Islet precursor cell (in vitro differentiated cells): ENCODE data around the gene CERS5.
"Not testable (repeated sequence)": the region's sequence is repeated elsewhere in the genome, so short reads cannot be mapped to it uniquely, and the experiment has no call there.

Source experiments
- DNase-seq: peaks from one replicate; pipeline ENCODE4 v3.0.0-alpha.2; 2018

Gene CERS5

DNA sequence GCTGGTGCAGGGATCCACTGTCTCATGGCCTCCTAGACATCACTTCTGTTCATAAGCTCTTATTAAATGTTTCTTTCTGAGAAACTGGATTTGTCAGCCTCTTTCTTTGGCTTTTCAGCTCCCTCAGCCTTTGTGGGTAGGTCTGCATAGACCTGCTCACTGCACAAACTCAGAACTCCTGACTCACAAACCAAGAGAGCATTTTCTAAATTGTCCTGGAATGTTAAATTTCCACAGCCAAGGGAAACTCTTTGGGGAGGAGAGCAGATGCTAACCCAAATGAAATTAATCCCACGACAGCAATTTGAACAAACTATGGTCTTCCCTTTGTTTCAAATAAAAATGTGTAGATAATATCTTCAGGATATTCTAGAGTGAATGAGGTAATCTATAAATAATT, 19.5 kb upstream of the CERS5 start:
- DNase-seq, result no peak

GRCh38 chr12:50185970-50186663, 18.9 kb upstream of the CERS5 start:
- no peak for DNase-seq

DNA sequence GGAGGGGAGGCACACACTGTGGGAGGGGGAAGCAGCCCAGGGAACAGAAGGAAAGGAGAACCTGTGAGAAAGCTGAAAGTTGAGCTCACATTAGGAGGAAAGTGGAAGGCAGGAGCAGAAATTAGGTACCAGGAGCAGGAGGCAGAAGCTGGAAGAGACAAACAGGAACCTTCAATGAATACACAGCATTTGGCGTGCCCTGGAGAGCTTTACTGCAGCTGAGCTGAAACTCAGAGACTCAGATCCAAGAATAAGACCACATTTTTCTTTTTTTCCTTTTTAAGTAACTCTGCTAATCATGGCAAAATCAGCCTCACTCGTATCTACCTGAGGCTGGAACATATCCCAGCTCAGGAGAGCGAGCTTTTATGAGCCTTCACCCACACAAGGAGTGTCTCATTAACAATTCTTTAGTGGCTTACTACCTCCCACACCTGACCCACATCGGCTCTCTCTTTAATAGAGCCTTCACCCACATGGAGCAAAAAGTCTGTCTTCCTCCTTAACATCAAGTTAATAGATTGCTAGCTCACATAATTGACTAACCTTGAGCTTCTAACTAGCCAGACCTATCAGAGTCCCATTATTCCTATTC, 18.2 kb upstream of the CERS5 start:
- DNase-seq, result no peak

GRCh38 chr12:50184261-50184660, 17.1 kb upstream of the CERS5 start:
- no peak for DNase-seq

DNA sequence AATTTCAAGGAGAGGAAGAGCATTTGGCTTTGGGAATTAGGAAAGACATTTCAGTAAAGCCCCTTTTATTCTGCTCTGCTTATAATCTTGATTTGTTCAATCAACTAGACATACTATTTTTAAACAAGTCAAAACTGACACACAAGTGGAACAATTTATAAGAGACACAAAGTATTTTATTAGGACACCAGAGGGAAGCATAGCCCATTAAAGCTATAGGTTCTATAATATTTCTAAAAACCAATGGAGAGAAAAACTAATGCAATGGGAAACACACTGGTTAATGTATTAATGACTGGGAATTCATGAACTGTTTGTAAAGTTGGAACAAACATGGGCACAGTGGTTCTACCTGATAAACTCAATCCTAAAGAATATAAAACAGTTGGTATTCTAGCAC, 15.3 kb upstream of the CERS5 start:
- no peak for DNase-seq

GRCh38 chr12:50181691-50182090, 14.5 kb upstream of the CERS5 start:
- DNase-seq, result peak; percentile 35

DNA sequence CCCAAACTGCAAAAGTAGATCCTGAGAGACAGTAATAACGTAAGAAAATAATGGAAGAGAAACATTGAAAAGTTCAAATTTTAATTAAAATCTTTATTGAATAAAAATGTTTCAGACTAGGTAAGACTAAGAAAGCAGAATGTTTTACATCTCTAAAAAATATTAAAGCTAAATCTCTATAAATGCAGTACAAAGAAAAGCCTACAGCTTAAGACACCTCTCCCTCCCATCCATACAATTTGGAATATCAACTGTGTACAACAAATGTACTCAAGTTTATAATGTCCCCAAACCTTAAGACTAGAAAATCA, 8.5 kb upstream of the CERS5 start:
- no peak for DNase-seq

DNA sequence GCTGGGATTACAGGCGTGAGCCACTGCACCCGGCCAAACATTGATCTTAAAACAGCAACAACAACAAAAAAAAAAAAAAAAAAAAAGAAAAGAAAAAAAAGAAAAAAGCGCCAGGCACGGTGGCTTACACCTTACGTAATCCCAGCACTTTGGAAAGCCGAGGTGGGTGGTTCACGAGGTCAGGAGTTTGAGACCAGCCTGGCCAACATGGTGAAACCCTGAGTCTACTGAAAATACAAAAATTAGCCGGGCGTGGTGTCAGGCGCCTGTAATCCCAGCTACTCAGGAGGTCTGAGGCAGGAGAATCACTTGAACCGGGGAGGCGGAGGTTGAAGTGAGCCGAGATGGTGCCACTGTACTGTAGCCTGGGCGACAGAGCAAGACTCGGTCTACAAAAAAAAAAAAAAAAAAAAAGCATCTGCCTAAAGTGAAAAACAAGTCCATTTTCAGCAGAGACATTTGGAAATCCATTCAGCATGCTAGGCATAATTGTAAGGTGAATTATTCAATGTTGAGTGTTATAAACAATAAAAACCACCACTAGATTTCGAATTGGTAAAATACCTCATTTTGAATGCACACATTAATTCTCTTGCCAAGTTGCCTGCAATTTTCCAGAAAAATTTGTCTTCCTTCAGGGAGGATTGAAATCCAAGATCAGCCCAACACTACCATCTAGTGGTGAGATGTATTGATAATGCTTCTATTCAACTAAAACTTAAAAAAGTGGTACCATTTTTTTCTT, 8.0 kb upstream of the CERS5 start:
- DNase-seq, result no peak

DNA sequence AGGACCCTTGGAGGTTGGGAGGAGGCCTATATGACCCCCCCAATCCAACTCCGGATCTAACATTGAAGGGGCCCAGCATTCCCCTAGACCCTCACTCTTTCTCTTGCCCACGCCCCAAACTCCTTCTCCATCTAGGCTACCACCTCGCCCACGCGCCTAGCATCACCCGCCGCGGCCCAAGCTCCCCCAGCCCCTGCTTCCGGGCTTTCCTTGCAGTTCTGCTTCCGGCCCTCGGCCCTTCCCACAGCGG, 445 bp downstream of the CERS5 start:
- DNase-seq, result no peak

DNA sequence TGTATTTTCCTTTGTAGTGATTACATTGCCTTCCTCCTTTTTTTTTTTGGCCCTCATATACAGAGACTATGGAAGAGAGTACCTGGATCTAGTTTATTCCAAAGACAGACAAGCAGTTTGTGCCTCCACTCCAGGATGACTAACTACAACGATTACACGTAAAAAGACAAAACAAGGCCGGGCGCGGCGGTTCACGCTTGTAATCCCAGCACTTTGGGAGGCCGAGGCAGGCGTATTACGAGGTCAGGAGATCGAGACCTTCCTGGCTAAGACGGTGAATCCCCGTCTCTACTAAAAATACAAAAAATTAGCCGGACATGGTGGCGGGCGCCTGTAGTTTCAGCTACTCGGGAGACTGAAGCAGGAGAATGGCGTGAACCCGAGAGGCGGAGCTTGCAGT, 2.2 kb downstream of the CERS5 start:
- no peak for DNase-seq

DNA sequence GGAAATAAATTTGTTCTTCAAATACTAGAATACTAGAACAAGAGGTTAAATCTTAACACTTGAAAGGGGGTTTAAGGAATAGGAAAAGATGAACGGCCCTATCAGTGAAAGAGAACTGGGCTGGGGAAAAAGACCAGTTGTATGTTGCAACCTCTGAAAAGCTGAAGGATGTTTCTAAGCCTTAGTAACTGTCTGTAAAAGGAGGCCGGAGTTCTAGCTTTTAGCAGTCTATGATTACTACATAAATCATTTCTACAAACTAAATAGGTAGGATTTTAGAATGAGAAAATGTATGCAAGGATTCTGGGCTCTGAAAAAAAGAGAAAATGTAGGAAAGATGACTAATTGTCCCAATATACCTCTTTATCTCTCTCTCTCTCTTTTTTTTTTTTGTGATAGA, 4.9 kb downstream of the CERS5 start:
- no peak for DNase-seq

- no peak for DNase-seq
Measured at GRCh38 chr12:50160643-50161042, 6.5 kb downstream of the CERS5 start.

DNA sequence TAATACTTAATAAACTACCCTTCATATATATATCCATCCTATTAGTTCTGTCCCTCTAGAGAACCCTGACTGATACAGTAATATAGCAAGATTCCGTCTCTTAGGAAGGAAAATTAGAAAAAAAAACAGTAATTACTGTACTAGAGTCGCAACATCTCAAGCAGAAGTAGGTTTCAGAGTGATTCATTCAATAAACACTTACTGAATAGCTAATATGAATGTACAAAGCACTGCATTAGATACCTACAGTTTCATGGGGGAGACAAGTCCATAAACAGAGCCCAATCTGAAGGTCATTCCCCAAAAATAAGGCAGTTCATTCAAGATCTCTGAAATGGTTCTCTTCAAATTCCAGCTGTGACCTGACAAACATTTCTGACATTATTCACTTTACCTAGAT, 9.9 kb downstream of the CERS5 start:
- no peak for DNase-seq

DNA sequence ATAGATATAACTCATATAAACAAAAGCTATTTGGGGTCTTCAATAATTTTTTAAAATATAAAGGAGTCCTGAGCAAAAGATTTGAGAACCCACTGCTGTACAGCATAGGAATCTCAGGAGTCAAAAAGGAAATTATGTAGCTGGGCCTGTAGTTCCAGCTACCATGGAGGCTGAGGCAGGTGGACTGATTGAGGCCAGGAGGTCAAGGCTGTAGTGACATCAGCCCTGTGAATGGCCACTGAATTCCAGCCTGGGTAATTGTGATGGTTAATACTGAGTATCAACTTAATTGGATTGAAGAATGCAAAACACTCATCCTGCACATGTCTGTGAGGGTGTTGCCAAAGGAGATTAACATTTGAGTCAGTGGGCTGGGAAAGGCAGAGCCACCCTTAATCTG, 10.5 kb downstream of the CERS5 start:
- no peak for DNase-seq

DNA sequence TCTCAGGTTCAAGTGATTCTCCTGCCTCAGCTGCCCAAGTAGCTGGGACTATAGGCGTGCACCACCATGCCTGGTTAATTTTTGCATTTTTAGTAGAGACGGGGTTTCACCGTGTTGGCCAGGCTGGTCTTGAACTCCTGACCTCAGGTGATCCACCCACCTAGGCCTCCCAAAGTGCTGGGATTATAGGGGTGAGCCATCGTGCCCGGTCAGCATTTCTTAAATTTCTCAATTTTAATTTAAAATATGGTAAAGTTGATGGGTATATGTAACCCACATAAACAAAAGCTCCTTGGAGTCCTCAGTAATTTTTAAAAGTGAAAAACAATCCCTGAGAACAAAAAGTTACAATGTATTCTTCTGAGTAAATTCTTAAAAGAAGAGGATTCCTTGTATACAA, 12.2 kb downstream of the CERS5 start:
- DNase-seq, result not testable (repeated sequence)

GRCh38 chr12:50151047-50151687, 16.0 kb downstream of the CERS5 start:
- no peak for DNase-seq

GRCh38 chr12:50149311-50149710, 17.9 kb downstream of the CERS5 start:
- DNase-seq, result no peak

DNA sequence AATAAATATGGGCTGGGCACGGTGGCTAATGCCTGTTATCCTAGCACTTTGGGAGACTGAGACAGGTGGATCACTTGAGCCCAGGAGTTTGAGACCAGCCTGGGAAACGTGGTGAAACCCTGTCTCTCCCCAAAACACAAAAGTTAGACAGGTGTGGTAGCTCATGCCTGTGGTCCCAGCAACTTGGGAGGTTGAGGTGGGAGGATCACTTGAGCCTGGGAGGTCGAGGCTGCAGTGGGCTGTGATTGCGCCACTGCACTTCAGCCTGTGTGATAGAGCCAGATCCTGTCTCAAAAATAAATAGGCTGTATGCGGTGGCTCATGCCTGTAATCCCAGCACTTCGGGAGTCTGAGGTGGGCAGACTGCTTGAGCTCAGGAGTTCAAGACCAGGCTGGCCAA, 19.2 kb downstream of the CERS5 start:
- DNase-seq, result not testable (repeated sequence)

- DNase-seq, result no peak
Measured at GRCh38 chr12:50147281-50147680, 19.9 kb downstream of the CERS5 start.

DNA sequence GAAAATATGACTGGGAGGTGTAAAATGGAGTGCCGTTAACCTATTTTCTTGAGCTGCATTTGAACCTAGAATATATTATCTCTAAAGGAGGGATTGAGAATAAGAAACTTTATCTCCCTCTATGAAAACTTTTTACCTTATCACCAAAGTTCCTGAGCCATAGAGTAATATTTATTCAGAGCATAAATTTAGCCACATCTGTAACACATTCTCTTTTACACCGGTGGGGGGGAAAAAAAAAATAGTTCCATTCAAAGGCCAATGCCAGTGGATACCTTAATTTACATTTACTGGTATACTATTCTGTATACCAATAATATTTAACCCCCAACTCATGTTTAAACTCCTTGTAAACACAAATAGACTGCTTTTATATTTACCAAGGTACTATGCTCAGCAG, 21.7 kb downstream of the CERS5 start:
- DNase-seq, result no peak

- DNase-seq, result no peak
Measured at GRCh38 chr12:50142993-50143392, 24.2 kb downstream of the CERS5 start.

DNA sequence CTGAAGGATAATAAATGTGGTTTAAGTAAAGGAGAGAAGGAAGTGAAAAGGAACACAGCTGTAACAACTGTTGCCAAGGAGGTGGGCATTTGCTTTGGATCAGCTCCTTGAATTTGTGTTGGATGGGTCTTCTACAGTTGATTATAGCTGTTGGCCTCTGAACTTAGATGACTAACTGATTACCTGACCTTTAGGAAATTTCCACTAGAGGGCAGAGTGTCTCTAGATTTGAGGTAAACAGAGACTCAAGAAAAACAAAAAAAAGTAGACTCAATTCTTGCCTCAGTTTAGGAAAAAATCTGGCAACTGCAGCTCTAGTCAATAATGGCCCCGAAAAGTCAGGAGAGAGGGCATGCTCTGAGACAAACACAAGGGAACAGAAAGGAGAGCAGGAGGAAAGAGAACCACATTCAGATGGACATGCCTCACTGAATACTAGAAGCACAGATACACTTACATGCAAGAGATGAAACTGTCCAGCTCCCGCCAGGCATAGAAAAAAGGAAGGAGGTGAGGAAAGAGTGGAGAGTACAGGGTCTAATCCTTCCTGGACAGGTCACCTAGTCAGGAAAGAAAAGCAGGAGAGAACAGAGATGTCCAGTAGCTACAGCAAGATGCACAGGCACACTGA, 34.5 kb downstream of the CERS5 start:
- peak; percentile 47 for DNase-seq

DNA sequence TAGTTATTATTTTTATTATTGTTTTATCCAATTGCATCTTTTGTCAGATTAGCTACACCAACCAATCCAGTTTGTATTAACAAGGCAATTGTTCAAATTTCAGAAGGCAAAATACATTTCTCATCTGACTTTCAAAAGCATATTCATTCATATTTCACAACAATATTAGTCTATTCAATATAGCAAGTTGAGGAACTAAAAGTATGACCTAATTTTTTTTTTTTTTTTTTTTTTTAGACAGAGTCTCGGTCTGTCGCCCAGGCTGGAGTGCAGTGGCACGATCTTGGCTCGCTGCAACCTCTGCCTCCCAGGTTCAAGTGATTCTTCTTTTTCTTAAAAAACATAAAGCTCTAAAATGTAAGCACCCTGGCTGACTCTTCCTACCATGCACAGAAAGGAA, 37.9 kb downstream of the CERS5 start:
- no peak for DNase-seq

DNA sequence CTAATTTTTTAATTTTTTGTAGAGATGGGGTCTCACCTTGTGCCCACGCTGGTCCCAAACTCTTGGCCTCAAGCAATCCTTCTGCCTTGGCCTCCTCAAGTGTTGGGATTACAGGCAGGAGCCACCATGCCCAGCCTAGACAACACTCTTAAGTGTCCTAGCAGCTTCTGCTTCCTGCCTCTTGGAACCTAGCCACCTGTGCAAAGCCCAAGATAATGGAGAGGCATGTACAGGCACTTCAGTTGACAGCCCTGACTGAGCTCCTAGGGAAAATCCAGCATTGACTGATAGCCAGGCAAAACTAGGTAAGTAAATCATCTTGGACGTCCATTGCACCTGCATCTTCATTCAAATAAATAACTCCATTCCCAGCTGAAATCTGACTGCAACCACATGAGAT, 39.6 kb downstream of the CERS5 start:
- peak; percentile 39 for DNase-seq
